Posterior cingulate gyrus (tissue), 11 donors: ENCODE results near the gene CTIF.

ENCODE experiments used
- DNase-seq, 10 donors: peaks; one replicate each; pipeline versions ENCODE4 v3.0.0 to v3.0.0-alpha.2; 2020 to 2021; ENCODE audit warnings: mixed read lengths in 3 of 10
- intact Hi-C: fragments of 100-400 bp; cut with DNase I; formaldehyde crosslinking; loops from one replicate; pipeline ENCODE4 v1.15.1; 2023

CTIF gene

DNA sequence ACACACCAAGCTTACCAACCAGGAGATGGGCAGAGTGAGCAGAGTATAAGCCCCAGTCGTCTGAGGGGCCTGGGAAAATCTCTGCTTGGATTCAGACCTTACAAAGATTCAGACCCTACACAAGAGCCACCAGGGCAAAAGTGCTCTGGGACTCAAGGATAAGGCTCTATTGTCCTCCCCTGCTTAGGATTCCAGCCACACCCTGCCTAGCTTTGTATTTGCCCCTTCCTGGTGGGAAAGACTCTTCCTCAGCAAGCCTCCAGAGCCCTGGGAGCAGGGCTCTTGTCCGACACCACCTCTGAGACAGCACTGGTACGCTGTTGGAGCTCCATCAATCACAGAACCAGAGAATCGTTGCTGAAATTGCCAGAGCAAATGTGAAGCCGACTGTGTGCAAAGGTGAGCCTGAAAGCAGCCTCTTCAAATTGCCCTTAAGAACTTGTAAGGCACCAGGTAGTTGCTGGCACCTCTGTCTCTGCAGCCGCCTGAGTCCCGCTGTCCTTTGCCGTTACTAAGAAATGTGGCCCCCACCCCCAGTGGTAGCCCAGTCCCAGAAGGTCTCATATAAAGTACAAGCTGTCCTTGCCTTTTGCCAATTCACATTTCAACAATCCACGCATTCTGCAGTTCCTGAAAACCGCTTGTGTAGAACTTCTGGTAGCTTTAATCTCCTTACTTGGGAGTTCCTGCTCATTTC is 148.7 kb downstream of the CTIF start:
- no peak for DNase-seq
- intact Hi-C loops, result no loop called here

DNA sequence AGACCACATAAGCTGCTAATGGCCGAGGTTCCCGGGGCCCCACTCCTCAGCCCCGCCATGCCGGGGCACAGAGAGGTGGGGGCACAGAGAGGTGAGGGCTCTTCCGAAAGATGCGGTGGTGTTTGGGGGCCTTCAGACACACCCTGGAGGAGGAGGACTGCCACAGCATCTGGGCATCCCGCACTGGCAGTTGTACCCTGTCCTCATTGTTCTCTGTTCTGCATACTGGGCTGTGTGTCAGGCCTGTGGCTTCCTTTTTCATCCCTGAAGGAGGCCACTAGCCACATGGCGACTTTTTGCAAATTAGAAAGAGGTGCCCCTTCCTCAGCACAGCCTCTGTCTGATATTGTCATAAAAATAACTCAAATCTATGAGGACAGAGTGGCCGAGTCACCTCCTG is 150.1 kb downstream of the CTIF start:
- peak in 2 of 10 donors; percentile 34 to 46 for DNase-seq
- intact Hi-C loops, result no loop called here

DNA sequence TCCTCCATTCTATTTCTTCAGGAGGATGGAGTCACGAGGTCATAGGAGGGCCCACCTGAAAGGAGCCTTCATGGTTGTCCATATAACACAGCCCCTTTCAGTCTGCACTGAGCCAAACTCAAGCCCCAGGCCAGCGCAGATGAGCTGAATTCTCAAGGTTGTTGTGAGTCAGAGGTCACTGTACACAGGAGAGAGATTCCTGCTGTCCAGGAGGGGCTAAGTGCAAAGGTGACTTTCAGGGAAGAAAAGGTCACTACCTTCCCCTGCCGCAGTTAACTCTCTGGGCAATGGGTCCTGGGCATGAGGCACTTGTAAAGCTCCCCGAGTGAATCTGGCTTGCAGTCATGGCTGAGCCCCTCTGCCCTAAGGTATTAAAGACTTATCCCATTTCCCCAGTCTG is 150.7 kb downstream of the CTIF start:
- DNase-seq, result peak in 1 of 10 donors; percentile 38
- intact Hi-C loops, result no loop called here

DNA sequence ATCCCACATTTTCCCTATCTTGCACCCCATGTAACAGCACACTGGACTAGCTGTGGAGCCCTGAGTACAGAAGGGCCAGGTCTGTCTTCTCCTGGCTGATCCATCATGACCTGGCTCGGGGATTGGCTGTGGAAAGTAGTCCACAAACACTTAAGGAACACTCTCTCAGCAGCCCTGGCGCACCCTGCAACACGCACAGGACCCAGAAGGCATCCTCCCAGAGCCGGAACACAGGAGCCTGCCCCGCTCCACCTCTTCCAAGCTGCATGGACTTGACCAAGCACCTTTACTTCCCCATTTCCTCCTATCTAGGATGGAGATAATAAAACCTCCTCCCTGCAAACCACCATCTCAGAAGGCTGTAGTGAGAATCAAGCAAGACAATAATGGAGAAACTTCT is 151.7 kb downstream of the CTIF start:
- intact Hi-C loops, result no loop called here
- DNase-seq, result peak in 1 of 10 donors; percentile 75

DNA sequence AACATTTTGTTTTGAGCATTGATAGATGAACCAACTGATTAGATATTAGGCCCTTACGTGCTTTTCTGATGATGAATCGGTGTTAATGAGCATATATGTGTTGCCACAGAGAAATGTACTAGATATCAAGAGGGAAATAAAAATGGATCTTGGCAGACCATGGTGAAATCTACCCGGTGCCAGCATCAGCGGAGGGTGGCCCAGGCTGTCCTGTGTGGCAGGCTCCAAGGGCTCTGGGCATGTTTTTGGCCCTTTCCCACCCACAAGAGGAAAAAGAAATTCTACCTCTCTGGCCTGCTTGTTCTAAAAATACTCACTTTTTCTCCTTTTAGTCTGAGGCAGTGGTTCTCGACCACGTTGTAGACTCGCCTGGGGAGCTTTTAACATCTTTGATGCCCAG is 154.2 kb downstream of the CTIF start:
- intact Hi-C loops, result no loop called here
- no peak for DNase-seq

DNA sequence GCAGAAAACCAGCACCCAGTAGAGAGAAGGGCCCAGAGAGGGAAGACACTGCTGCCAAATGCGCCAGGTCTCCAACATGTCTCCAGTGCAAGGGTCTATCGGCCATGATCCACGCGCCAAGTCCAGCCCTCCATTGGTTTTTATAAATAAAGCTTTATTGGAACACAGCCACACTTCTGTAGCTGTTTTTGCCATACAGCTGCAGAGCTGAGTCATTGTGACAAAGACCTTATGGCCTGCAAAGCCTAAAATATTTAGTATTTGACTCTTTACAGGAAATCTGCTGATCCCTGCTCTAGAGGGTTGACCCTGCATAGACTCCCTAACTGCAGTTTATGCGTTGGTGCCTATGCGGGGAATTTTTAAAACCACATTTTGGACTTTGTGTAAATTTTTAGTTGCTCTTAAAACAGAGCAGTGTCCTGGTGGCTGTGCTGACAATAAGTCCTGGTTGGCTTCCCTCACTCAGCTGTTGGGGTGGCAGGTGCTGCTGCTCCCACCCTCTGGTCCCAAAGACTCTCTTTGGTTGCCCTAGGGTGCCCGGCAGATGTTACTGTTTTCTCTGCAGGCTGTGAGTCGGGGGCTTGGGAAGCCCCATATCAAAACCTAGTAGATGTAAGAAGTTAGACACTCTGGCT is 154.9 kb downstream of the CTIF start:
- DNase-seq, result no peak
- intact Hi-C loops, result no loop called here

DNA sequence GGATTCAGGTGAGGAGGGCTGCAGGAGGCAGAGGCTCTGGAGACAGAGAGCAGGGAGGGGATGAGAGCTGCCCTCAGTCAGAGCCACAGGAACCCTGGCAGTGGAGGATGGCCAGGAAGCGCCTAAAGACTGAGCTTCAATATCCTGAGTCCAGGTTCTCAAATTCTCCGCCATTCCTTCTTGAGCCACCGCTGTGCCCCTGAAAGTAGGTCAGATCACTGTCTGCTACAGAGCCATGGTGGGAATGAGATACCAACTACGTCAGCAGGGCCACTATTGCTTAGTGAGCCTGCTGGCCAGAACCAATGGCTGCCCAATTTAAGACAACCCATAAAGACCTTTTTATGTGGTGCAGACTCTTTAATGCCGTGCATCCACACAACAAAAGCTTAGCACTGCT is 155.5 kb downstream of the CTIF start:
- intact Hi-C loops, result no loop called here
- DNase-seq, result peak in 1 of 10 donors; percentile 52

DNA sequence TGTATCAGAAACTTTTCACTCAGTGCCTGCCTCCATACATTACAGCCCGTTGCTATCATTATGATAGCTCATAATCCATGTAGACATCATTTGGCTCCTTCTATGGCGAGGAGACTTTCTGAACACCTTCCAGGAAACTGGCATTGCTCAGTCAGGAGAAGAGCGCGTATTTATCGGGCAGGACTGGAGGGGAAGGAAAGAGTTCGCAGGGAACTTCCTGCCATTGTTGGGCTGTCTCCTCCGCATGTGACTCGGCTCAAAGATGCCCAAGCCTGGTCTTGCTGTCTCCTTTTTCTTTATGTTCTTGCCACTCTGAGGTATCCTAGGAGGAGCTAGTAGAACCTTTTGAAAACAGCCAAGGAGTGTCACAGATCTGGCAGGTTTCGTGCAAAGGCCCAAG is 156.8 kb downstream of the CTIF start:
- intact Hi-C loops, result no loop called here
- DNase-seq, result peak in 1 of 10 donors; percentile 36

DNA sequence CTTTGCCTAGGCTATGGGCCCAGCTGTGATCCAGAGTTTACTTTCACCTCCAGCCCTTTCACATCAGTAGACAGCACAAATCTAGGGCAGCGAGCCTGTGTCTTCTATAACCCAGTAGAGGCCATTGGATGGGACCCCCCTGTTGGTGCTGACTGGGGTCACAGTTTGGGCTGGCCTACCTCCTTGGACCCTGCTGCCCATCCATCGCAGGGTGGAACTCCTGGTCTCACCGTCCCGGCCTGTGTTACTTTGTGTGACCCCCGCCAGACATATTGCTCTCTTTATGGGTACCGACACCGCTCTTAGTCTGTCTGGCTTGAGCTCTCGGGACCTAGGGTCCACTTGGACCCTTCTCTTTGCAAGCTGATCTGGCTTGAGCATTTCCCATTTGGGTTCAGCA is 157.4 kb downstream of the CTIF start:
- intact Hi-C loops, result no loop called here

DNA sequence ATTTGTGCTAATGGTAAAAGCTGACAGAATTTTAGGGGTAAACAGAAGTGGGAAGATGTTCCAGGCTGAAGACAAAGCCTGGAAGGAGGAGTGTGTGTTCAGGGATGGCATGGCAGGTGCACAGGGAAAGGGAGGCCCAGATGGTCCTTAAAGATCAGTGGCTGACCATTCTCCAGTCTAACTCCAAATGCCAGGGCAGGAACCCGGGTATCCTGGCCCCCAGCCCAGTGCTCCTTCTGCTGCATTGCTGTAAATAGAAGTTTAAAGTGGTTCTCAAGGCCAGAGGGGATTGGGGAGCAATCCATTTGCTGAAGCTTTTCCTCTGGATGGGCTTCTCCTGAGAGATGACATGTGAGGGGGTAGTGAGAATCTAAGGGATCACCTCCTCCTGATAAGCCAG is 158.6 kb downstream of the CTIF start:
- peak in 1 of 10 donors; percentile 45 for DNase-seq
- intact Hi-C loops, result no loop called here

More for the DNA sequence above, 157.4 kb downstream of the CTIF start:
- peak in 1 of 10 donors; percentile 39 for DNase-seq

DNA sequence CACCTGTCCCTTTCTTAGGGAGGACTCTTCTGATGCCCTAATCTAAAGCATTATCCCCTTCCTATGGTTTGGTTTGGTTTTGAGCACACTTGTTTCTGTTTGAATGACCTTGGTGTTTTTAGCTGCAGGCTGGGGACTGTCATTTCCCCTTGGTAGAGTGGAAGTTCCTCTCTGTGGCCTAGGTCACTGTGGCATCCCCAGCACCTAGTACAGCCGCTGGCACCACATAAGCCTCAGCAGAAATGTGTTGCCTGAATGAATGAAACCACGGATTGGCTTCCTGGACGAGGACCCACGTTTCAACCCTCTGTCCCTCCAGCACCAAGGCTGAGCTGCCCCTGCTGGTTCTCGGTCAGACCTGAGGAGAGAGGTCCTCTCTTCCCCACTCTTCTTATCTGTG is 159.9 kb downstream of the CTIF start:
- peak in 1 of 10 donors; percentile 43 for DNase-seq
- intact Hi-C loops, result no loop called here

DNA sequence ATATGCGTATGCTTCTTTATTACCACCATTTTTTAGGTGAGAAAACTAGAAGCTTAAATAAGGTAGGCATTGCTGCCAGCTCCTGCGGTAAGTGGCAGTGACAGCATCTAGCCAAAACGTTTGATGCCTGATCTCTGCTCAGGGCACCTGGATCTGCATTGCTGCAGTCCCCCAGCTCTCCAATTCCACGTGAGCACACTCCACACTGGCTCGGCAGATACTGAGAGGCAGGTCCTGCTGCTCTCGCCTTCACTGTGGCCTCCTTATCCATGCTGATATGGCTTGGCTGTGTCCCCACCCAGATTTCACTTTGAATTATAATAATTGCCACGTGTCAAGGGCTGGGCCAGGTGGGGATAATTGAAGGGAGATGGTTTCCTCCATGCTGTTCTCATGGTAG is 160.9 kb downstream of the CTIF start:
- intact Hi-C loops, result no loop called here
- peak in 1 of 10 donors; percentile 55 for DNase-seq

DNA sequence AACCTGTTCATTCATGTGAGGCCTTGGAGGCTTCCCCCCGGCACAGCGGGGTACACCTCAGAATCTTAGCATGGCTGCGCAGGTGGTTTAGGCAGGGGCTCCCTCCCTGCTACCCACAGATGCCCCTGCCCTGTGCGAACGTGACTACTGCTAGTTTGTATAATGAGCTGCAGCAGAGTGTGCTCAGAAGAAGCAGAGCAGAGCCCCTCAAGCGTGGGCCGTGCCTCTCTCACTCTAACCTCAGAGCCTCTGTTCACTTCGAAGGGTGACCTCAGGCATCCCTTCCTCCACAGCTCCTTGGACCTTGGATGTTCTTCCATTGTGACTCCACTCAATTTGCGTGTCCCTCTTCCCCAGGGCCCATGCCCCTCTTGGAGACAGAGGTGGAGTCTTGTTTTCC is 161.6 kb downstream of the CTIF start:
- intact Hi-C loops, result no loop called here
- peak in 1 of 10 donors; percentile 55 for DNase-seq

DNA sequence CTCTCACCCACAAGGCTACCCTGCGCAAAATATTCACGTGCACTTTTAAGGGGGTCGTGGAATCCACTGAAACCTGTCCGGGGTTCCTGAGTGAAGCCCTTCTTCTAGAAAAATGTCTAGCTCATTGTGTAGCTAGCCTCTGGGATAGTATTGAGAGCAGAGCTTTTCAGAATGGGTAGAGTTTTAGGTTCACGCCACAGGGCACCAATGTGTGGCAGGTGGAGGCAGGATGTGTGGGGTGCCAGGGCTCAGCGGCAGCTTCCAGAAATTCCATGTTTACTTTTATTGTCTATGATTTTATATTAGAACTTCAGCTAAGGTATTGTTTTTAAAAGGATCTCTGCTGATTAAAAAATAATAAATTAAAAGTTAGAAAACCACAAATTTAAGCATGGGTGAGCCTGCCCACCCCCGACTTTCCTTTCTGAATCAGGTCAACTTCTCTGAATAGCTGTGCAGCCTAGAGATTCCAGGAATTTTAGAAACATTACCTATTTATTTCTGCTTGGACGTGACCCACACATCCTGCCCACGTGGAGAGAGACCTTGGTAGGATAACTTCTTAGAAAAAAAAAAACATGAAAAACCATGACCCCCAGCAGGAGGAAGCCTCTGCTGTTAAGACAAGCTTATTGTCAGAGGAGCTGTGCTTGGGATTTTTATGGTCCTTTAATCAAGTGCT is 163.7 kb downstream of the CTIF start:
- peak in 1 of 10 donors; percentile 39 for DNase-seq
- intact Hi-C loops, result no loop called here

DNA sequence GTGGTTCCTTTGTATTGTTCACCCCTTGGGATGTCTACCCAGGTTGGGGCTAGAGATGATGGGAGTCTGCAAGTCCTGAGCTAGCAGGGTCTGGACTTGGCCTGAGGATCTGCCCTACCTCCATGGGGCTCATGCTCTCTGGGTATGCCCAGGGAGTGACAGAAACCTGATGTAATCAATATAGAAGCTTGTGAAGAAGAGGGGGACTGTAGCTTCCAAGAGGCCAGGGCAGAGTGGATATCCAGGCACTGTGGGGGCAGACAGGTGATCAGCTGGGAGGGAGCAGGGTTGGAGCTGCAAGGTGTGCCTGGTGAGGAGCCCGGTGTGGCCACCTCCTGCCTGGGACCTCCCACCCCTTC is 164.2 kb downstream of the CTIF start:
- intact Hi-C loops, result no loop called here

DNA sequence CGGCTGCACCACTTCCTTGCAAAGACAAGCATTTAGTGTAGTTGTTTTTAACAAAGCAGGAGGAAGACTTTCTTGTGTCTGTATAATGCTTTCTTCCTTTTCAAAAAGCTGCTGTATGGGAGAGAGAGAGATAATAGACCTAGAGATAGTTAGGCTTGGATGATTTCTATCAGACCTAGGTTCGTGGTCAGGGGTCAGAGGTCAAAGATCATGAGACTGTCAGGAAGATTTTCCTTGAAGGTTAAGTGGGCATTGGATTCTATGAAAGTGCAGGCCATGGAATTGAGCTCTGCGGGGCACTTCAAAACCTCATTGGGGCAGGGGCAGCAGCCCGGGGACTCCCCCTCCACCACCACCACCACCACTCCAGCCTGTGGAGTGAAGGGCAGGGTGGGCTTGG is 164.6 kb downstream of the CTIF start:
- no peak for DNase-seq
- intact Hi-C loops, result no loop called here

More for the DNA sequence above, 164.2 kb downstream of the CTIF start:
- DNase-seq, result no peak

DNA sequence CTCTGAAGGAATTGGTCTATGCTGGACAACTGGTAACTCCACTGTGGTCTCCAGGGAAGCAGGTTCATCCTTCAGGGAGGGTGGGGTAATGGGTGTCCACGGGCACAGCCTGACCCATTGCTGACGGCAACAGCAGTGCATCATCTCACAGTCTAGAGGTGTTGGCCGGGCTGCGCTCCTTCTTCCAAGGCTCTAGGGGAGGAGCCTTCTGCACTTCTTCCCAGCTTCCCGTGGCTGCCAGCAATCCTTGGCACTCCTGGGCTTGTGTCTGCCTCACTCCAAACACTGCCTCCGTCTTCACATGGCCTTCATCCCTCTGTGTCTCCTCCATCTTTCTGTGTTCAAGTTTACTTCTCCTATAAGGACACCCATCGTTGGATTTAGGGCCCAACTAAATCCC is 166.2 kb downstream of the CTIF start:
- no peak for DNase-seq
- intact Hi-C loops, result no loop called here

DNA sequence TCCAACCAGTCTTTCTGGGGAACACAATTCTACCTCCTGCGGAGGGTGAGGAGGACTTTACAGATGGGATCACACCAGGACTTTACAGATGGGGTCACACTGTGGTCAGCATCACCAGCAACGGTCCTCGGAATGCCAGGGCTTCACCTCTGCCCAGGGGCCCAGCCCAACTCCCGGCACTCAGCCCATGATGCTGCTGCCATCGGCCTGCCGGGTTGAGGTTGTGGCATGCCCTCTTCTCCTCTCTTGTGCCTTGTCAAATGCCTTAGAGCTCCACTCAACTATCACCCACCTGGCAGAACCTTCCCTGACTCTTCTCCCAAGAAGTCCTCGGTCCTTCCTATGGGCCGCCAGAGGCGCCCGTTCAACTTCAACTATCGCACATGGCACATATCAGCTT is 166.7 kb downstream of the CTIF start:
- DNase-seq, result no peak
- intact Hi-C loops, result no loop called here

DNA sequence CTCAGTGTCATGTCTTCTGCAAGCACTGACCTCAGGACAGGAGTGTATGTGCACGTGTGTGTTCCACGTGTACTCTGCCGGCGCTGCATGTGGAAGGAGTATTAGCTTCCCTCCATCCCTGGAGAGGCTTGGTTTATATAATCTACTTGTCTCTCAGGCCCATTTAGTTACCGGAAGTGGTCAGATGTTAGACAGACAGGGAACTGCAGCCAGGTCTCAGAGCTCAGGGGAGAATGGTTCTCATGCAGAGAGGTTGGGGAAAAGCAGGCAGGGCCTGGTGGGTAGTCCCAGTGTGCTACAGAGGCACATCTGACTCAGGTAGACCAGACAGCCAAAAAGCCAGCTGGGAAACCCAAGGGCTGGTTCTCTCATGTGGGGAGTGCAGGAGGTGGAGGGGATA is 167.9 kb downstream of the CTIF start:
- no peak for DNase-seq
- intact Hi-C loops, result no loop called here

DNA sequence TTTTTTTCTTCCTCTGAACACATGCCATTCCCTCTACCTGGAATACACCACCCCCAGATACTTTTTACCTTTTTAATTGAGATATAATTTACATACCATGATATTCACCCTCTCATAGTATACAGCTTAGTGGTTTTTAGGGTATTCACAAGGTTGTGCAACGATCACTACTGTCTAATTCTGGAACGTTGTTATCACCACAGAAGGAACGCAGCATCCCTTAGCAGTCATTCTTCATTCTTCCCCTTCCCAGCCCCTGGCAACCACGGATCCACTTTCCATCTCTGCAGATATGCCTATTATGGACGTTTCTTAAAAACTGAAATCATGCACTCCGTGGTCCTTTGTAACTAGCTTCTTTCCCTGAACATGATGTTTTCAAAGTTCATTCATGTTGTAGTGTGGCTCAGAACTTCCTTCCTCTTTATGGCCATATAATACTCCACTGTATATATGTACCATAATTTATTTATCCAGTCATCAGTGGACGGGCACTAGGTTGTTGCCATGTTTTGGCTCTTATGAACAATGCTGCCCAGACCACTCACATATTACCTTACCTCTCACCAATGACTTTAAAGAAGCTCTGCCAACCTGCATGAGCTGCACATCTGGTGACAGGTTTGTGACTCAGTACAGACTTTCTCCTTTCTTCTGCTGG is 168.9 kb downstream of the CTIF start:
- DNase-seq, result no peak

DNA sequence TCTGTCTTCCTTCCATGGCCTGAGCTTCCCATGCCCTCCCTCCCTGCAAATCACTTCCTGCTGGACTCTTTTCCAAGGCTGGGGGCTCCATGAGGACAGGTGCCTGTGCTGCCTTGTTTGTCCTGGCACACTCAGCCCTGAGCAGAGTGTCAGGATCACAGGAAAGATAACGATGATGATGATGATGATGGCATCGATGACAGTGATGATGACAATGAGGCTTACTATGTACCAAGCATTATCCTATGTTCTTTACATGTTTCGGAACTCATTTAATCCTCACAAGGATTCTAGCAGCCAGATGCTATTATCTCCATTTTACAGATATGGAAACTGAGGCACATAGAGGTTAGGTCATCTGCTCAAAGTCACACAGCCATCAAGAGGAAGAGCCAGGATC is 170.0 kb downstream of the CTIF start:
- intact Hi-C loops, result no loop called here

More for the DNA sequence above, 168.9 kb downstream of the CTIF start:
- intact Hi-C loops, result no loop called here

More for the DNA sequence above, 170.0 kb downstream of the CTIF start:
- no peak for DNase-seq
